ENCODE results near the gene PON3. TPM values are rescaled to one million over a fixed set of nuclear protein-coding genes. Genes with fewer than 3 reads are reported as not detected.

Gene PON3
- total and polyA plus RNA-seq, 2 of the 13 experiments (the other 11 are each of a cell fraction or from before 2014, with no cell fraction given), result 23.6 to 37.8 TPM

DNA sequence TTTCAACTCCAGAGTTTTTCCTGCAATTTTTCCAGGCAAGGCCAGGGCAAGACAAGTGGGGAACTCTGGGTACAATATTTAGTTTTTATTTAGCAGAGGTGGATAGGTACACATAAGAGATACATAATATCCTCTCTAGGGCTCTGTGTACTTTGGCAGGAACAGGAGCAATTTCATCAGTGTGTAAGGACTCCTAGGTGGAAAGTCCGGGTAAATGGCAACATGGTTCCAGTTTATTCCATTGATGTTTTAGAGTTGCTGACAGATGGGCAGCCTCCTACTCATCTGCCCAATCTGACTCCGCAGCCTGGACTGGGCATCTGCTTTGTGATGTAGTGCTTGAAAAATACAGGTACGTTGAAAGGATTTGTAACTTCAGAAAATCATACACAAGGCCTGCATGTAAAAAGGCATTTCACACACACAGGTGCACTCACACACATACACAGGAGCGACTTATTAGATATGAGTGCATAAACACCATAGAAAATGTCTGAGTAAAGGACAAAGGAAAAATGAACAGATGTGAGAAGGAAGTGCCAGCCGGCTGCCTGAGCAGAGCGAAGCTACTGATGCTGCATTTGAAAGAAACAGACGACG is 77.6 kb downstream of the PON3 start (continued):
- TF ChIP-seq, protein P1, sequence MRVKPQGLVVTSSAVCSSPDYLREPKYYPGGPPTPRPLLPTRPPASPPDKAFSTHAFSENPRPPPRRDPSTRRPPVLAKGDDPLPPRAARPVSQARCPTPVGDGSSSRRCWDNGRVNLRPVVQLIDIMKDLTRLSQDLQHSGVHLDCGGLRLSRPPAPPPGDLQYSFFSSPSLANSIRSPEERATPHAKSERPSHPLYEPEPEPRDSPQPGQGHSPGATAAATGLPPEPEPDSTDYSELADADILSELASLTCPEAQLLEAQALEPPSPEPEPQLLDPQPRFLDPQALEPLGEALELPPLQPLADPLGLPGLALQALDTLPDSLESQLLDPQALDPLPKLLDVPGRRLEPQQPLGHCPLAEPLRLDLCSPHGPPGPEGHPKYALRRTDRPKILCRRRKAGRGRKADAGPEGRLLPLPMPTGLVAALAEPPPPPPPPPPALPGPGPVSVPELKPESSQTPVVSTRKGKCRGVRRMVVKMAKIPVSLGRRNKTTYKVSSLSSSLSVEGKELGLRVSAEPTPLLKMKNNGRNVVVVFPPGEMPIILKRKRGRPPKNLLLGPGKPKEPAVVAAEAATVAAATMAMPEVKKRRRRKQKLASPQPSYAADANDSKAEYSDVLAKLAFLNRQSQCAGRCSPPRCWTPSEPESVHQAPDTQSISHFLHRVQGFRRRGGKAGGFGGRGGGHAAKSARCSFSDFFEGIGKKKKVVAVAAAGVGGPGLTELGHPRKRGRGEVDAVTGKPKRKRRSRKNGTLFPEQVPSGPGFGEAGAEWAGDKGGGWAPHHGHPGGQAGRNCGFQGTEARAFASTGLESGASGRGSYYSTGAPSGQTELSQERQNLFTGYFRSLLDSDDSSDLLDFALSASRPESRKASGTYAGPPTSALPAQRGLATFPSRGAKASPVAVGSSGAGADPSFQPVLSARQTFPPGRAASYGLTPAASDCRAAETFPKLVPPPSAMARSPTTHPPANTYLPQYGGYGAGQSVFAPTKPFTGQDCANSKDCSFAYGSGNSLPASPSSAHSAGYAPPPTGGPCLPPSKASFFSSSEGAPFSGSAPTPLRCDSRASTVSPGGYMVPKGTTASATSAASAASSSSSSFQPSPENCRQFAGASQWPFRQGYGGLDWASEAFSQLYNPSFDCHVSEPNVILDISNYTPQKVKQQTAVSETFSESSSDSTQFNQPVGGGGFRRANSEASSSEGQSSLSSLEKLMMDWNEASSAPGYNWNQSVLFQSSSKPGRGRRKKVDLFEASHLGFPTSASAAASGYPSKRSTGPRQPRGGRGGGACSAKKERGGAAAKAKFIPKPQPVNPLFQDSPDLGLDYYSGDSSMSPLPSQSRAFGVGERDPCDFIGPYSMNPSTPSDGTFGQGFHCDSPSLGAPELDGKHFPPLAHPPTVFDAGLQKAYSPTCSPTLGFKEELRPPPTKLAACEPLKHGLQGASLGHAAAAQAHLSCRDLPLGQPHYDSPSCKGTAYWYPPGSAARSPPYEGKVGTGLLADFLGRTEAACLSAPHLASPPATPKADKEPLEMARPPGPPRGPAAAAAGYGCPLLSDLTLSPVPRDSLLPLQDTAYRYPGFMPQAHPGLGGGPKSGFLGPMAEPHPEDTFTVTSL (CRISPR knock-in tag; IDR thresholded peaks at IDR 0.05; ENCODE audit: borderline replicate concordance), result peak; percentile 26; the same call in 1 of the 2 replicates
- TF ChIP-seq, protein P2, sequence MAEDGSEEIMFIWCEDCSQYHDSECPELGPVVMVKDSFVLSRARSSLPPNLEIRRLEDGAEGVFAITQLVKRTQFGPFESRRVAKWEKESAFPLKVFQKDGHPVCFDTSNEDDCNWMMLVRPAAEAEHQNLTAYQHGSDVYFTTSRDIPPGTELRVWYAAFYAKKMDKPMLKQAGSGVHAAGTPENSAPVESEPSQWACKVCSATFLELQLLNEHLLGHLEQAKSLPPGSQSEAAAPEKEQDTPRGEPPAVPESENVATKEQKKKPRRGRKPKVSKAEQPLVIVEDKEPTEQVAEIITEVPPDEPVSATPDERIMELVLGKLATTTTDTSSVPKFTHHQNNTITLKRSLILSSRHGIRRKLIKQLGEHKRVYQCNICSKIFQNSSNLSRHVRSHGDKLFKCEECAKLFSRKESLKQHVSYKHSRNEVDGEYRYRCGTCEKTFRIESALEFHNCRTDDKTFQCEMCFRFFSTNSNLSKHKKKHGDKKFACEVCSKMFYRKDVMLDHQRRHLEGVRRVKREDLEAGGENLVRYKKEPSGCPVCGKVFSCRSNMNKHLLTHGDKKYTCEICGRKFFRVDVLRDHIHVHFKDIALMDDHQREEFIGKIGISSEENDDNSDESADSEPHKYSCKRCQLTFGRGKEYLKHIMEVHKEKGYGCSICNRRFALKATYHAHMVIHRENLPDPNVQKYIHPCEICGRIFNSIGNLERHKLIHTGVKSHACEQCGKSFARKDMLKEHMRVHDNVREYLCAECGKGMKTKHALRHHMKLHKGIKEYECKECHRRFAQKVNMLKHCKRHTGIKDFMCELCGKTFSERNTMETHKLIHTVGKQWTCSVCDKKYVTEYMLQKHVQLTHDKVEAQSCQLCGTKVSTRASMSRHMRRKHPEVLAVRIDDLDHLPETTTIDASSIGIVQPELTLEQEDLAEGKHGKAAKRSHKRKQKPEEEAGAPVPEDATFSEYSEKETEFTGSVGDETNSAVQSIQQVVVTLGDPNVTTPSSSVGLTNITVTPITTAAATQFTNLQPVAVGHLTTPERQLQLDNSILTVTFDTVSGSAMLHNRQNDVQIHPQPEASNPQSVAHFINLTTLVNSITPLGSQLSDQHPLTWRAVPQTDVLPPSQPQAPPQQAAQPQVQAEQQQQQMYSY (CRISPR knock-in tag; IDR thresholded peaks at IDR 0.05), result no peak
- TF ChIP-seq SMARCC2 (IDR thresholded peaks at IDR 0.05) (no peak), GATAD2A (CRISPR knock-in tag; IDR thresholded peaks at IDR 0.05) (0 out of 2 replicates have a peak, but pooled peaks have one; percentile 22), PRPF4 (IDR thresholded peaks at IDR 0.05; ENCODE audit: low read depth, low read length, poor library complexity, severe bottlenecking) (no peak), SALL1 (CRISPR knock-in tag; IDR thresholded peaks at IDR 0.05) (0 out of 2 replicates have a peak, but pooled peaks have one; percentile 16)

All from HepG2 (cell line).